Stimulated activated naive CD8-positive, alpha-beta T cell treated with anti-CD3 and anti-CD28 coated beads, Interleukin-15, Interleukin-2, amounts not matched to agents 100 ng/mL and 50 ng/mL, for 24 hours (primary cell): ENCODE results near the gene CHST13.

Experiments
- H3K27ac Mint-ChIP-seq: one replicate; pipeline ENCODE4 v1.8.0; 2021; ENCODE audit warnings: mild to moderate bottlenecking, mixed read lengths
- H3K27me3 Mint-ChIP-seq: one replicate; pipeline ENCODE4 v1.8.0; 2021; ENCODE audit warnings: mixed read lengths
- H3K36me3 Mint-ChIP-seq: one replicate; pipeline ENCODE4 v1.8.0; 2021; ENCODE audit warnings: low read depth, mixed read lengths
- H3K4me1 Mint-ChIP-seq: one replicate; pipeline ENCODE4 v1.8.0; 2021; ENCODE audit warnings: low read depth, mixed read lengths
- H3K4me3 Mint-ChIP-seq: one replicate; pipeline ENCODE4 v1.8.0; 2021; ENCODE audit warnings: mild to moderate bottlenecking, mixed read lengths
- H3K9me3 Mint-ChIP-seq: one replicate; pipeline ENCODE4 v1.8.0; 2021; ENCODE audit warnings: mixed read lengths

CHST13 gene

DNA sequence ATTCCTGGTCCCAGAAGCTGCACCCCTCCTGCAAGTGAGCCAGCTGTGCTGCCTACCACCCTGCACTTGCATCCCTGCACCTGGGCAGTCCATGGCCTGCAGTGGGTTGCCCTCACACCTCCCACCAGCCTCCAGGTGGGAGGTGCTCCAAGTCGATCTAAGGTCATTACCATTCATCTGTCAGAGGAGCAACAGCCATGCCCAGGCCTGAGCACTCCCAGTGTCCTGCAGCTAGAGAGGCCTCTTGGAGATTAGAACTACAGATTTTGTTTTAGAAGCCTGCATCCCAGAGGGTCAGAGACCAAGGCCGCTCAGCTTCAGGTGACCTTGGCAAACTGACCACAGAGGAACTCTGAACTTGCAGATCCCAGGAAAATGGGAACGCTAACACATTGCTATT lies 39.3 kb upstream of the CHST13 start:
- no peaks in the 10 kb centered on the region for H3K36me3 Mint-ChIP-seq
- peaks cover 12% of the 10 kb centered on the region for H3K4me1 Mint-ChIP-seq
- H3K9me3 Mint-ChIP-seq: no peaks in the 10 kb centered on the region
- no peak overlapping the region for H3K27ac Mint-ChIP-seq
- H3K4me3 Mint-ChIP-seq: no peak overlapping the region
- no peaks in the 10 kb centered on the region for H3K27me3 Mint-ChIP-seq

DNA sequence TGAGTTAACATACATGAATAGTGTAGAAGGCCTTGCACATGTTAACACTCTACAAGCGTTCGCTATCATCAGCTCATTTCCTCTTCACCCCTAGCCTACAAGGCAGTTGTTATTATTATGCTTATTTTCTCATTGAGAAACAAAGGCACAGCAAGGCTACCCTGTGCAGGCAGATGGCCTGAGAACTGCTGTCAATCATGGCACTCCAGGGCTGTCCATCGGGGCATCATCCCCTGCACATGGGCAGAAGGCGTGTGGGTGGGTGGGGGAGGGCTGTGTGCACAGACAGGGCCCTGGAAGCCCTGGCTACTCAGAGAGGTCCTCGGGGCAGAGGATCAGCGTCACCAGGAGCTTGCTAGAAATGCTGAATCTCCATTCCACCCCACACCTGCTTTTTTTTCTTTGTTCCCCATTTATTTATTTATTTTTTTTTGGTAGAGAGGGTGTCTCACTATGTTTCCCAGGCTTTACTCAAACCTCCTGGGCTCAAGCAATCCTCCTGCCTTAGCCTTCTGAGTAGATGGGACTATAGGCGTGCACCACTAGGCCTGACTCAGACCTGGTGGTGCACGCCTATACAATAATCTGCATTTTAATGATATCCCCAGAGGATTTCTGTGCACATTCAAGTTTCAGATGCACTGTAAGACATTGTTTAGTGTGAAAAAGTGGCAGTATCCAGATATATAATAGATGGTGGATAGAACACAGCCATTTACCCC lies 38.6 kb upstream of the CHST13 start:
- Mint-ChIP-seq H3K4me3 (no peak overlapping the region), H3K27ac (no peak overlapping the region), H3K9me3 (no peaks in the 10 kb centered on the region), H3K27me3 (no peaks in the 10 kb centered on the region), H3K4me1 (peaks cover 12% of the 10 kb centered on the region), H3K36me3 (no peaks in the 10 kb centered on the region)

DNA sequence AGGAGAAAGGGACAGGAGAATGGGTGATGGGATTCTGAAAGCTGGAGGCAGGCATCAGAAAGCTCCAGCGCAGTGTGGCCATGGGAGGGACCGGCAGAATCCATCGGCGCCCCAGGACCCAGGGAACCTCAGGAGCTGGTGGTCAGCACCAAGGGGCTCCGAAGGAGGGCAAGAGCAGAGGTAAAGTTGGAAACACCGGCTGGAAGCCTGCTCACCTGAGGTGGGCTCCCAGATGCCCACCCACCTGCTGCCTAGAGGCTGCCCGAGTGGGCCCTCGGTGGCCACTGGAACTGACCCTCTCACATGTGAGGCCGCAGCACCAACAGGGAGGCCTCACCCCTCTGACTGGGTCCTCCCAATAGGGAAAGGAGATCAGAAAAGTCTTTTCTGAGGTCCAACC lies 38.0 kb upstream of the CHST13 start:
- H3K27ac Mint-ChIP-seq: no peak overlapping the region
- no peaks in the 10 kb centered on the region for H3K27me3 Mint-ChIP-seq
- no peaks in the 10 kb centered on the region for H3K9me3 Mint-ChIP-seq
- H3K4me1 Mint-ChIP-seq: peaks cover 12% of the 10 kb centered on the region
- H3K36me3 Mint-ChIP-seq: no peaks in the 10 kb centered on the region
- H3K4me3 Mint-ChIP-seq: no peak overlapping the region

DNA sequence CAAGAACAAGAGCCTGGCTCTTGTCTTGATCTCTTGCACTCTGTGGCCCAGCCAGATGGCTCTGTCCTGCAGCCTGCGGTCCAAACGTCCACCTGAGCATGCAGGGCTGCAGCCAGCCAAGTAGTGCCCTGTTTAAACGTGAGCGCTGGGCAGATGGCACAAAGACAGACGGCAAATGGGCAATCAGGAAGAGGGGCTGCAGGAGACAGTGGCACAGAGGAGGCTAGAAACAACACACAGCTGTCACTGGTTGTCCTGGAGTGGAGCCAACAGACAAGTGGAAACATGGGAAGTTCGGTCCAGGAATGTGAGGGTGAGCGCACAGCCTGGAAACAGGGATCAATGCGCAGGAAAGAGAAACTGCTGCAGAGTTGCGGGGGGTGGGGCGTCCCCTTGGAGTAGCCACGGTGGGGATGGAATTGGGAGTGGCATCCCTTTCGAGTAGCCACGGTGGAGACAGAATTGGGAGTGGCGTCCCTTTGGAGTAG lies 37.6 kb upstream of the CHST13 start:
- peaks cover 12% of the 10 kb centered on the region for H3K4me1 Mint-ChIP-seq
- H3K36me3 Mint-ChIP-seq: no peaks in the 10 kb centered on the region
- H3K4me3 Mint-ChIP-seq: no peak overlapping the region
- peak overlapping the region; percentile 88 for H3K27ac Mint-ChIP-seq
- no peaks in the 10 kb centered on the region for H3K27me3 Mint-ChIP-seq
- H3K9me3 Mint-ChIP-seq: no peaks in the 10 kb centered on the region

DNA sequence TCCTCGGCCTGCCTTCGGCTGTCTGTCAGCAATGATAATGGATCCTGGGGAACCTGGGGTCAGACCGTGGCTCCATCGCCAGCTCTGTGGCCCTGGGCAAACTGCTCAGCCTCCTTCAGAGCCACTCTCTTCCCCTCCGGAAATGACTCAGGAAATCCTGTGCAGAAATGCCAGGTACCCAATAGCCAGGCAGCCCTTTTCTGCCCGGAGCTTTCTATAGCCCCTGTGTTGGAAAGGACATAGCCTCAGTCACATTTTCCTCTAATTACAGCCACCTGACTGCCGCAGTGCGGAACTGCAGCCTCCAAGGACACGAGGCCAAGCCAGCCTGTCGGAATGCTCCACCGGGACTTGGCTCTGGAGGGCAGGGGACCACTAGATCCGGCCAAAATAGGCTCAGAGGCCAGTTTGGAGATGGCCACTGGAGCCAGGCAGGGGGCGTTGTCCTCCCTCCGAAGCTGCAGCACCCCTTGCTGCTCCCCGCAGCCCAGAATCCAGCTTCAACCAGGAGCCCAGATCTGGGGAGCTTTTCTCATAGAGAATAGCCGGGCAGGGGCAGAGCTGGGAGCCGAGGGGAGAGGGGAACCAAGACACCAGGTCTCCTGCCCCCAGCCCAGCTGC lies 36.7 kb upstream of the CHST13 start:
- H3K27ac Mint-ChIP-seq: peak overlapping the region; percentile 88

DNA sequence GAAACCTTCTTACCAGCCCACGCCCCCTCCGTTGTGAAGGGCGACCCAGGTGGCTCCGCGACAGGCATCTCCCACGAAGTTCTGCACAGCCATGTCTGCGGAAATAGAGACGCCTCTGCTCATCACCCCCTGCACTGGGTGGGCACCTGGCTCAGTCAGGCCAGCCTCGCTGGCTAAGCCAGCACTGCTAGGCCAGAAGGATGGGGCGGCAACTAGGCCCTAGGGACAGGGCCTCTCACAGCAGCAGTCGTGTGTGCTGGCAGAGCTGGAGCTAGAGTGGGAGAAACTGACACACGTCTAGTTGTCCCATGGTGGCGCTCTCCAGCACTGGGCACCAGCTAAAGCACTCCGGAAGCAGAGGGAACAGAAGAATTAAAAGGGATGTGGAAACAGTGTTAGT lies 35.8 kb upstream of the CHST13 start:
- H3K27ac Mint-ChIP-seq: no peak overlapping the region

More for the DNA sequence above, 36.7 kb upstream of the CHST13 start:
- H3K4me3 Mint-ChIP-seq: no peak overlapping the region
- H3K27me3 Mint-ChIP-seq: no peaks in the 10 kb centered on the region
- no peaks in the 10 kb centered on the region for H3K36me3 Mint-ChIP-seq
- no peaks in the 10 kb centered on the region for H3K9me3 Mint-ChIP-seq
- H3K4me1 Mint-ChIP-seq: peaks cover 12% of the 10 kb centered on the region

DNA sequence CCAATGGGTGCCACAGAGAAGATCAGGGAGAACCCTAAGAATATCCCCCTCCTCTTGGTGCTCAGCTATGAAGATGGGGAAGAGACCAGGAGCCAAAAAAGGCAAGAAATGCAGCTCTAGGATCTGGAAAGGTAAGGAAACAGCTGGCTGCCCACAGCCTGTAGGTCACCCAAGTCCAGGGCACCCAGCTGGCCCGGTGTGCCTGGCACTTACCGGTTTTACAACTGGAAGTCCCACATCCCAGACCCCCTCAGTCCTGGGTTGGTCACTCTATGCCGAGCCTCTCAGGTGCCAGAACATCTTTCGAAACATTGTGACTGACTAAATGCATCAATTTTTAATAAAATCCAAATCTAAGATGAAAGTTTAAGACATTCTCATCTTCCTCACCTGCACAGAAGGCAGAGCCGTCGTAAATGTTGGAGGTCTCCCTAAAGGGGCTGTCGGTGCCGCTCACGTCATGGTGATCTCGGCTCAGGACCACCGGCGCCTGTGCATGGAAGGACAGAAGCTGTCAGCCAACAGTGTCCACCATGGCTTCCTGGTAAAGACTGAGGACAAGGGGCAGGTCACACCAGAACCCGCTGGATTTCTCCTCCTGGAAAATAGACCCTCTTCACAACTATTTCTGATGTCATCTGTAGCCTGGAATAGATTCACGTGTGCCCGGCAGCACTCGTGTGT lies 34.9 kb upstream of the CHST13 start:
- Mint-ChIP-seq H3K36me3 (no peaks in the 10 kb centered on the region), H3K9me3 (no peaks in the 10 kb centered on the region), H3K27me3 (no peaks in the 10 kb centered on the region), H3K4me1 (peaks cover 16% of the 10 kb centered on the region), H3K4me3 (no peak overlapping the region), H3K27ac (no peak overlapping the region)

More for the DNA sequence above, 35.8 kb upstream of the CHST13 start:
- no peak overlapping the region for H3K4me3 Mint-ChIP-seq
- peaks cover 12% of the 10 kb centered on the region for H3K4me1 Mint-ChIP-seq
- no peaks in the 10 kb centered on the region for H3K27me3 Mint-ChIP-seq
- no peaks in the 10 kb centered on the region for H3K9me3 Mint-ChIP-seq
- no peaks in the 10 kb centered on the region for H3K36me3 Mint-ChIP-seq

DNA sequence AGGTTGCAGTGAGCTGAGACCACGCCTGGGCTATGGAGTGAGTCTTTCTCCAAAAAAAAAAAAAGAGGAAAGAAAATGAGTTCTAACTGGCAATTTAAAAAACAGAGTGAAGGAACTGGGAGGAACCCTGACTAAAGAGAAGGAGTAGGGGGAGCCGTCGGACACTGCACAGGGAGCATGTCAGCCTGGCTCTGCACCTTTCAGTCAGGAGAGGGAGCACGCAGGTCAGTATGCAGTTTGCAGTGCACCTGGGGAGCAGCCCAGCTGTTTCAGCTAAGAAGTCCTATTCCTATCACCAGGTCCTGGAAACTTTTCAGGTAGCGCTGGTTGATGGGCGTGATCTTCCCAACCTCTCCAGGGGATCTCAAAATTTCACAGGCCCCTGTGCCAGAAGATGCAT lies 33.3 kb upstream of the CHST13 start:
- H3K27me3 Mint-ChIP-seq: no peaks in the 10 kb centered on the region
- H3K27ac Mint-ChIP-seq: no peak overlapping the region

DNA sequence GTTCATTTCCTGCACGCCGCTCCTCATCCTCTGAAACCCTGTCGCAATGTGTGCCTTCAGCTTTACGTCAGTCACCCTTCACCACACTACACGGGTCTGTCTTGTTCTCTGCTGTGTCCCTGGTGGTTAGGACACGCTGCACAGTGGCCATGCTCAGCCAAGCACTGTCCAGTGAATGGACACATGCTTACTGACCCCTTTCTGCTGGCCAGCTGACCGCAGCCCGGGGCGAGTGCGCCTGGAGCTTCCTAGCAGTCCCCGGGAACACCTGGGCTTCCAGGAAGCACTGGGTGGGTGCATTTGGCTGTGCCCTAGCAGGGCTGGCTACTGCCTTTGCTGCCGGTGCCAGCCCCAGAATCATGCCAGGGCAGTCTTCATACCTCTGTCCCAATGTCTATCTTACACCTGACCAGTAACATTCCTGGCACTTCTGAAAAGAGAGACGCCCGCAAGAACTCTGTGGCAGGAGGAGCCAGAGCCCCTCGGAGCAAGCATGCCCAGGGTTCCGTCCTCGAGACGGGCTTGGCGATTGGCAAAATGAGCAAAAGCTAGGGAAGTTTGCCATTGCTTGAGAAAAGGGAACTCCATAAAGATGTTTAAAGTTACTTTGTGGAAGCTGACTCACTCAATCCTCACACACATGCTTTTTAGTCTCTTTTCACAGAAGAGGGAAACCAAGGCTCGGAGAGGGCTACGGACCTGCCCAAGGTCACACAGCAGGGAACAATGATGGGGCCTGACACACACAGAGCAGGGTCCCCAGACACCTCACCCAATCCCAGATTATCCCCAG lies 32.5 kb upstream of the CHST13 start:
- no peaks in the 10 kb centered on the region for H3K9me3 Mint-ChIP-seq
- peaks cover 14% of the 10 kb centered on the region for H3K4me1 Mint-ChIP-seq
- H3K27ac Mint-ChIP-seq: no peak overlapping the region
- H3K4me3 Mint-ChIP-seq: no peak overlapping the region
- H3K27me3 Mint-ChIP-seq: no peaks in the 10 kb centered on the region
- no peaks in the 10 kb centered on the region for H3K36me3 Mint-ChIP-seq

More for the DNA sequence above, 33.3 kb upstream of the CHST13 start:
- no peaks in the 10 kb centered on the region for H3K9me3 Mint-ChIP-seq
- H3K4me3 Mint-ChIP-seq: no peak overlapping the region
- no peaks in the 10 kb centered on the region for H3K36me3 Mint-ChIP-seq
- H3K4me1 Mint-ChIP-seq: peaks cover 16% of the 10 kb centered on the region

DNA sequence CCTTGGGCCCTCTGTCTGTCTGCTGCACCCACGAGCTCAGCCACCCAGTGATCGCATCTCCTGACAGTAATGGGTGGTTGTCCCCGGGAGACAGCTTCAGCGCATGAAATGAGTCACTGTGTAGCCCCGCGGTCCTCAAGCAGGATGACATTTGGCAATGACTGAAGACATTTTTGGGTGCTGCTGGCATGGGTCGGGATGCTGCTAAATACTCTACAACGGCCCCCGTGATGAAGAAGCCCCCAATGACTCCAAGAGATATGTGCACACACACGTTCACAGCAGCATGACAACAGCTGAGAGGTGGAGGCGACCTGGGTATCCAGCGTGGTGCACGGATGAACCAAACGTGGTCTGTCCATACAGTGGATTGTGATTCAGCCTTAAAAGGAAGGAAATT lies 30.9 kb upstream of the CHST13 start:
- Mint-ChIP-seq H3K4me3 (no peak overlapping the region), H3K27me3 (no peaks in the 10 kb centered on the region), H3K36me3 (no peaks in the 10 kb centered on the region), H3K9me3 (no peaks in the 10 kb centered on the region), H3K4me1 (peaks cover 4% of the 10 kb centered on the region), H3K27ac (no peak overlapping the region)

DNA sequence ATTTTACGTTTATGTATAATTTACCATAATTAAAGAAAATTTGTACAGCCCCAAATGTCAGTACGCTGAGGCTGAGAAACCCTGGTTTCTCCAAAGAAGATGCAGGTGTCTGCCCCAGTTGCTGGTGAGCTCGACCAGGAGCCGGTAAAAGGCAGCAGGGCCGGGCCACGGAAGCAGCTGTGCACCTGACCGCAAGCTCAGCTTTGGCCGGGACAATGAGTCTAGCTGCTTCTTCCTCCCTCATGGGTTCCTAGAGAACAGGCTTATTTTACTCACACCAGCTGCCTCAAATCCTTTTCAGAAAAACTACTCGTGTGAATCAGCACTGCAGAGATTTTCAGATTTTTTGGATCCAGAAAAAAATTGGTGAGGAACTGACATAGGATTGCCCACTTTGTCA lies 30.2 kb upstream of the CHST13 start:
- H3K4me3 Mint-ChIP-seq: no peak overlapping the region
- no peak overlapping the region for H3K27ac Mint-ChIP-seq
- H3K4me1 Mint-ChIP-seq: peaks cover 5% of the 10 kb centered on the region
- H3K36me3 Mint-ChIP-seq: no peaks in the 10 kb centered on the region
- no peaks in the 10 kb centered on the region for H3K27me3 Mint-ChIP-seq
- no peaks in the 10 kb centered on the region for H3K9me3 Mint-ChIP-seq

DNA sequence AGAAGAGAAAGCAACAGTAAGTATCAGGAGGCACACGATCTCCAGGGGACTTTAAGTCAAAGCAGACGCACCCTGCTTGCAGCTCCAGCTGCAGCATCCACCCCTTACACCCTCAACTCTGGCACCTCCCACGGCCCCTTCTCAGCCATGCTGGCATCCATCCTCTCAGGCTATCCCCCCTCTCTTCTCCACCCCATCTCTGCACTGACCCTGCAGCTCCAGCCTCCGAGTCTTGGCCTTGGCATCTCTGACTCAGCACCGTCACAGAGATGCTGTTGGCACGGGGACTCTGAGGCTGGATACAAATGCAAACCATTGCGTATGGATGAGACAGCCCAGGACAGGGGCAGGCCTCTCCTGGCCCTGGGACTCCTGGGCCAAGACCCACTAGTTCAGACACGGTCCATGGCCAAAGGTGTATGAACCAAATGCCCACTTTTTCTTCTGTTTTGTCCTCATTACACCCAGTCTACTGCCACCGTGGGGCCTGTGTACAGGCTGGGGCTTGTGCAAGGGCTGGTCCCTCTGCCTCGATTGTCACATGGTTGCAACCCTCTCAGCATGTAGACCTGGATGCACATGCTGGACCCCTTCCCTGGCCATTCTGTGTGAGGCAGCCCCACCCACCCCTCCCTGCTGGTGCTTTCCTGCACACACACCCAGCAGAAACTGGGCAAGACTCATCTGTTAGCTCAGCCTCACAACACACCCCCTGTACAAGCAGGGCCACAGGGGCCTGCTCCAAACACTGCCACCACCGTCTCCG lies 29.6 kb upstream of the CHST13 start:
- H3K9me3 Mint-ChIP-seq: no peaks in the 10 kb centered on the region
- no peak overlapping the region for H3K27ac Mint-ChIP-seq
- no peak overlapping the region for H3K4me3 Mint-ChIP-seq
- peaks cover 6% of the 10 kb centered on the region for H3K4me1 Mint-ChIP-seq
- no peaks in the 10 kb centered on the region for H3K36me3 Mint-ChIP-seq
- no peaks in the 10 kb centered on the region for H3K27me3 Mint-ChIP-seq

DNA sequence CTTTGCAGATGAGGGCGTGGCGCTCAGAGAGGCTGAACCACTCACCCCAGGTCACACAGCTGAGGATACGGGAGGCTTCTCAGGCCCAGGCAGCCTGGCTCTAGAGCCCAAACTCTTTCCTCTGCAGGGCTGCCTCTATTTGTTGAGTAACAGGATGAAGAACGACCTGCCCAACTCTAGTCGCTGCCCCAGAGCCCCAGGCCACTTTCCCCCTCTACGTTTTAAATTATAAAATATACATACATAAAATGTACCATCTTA lies 29.1 kb upstream of the CHST13 start:
- H3K27ac Mint-ChIP-seq: no peak overlapping the region
- H3K27me3 Mint-ChIP-seq: no peaks in the 10 kb centered on the region

DNA sequence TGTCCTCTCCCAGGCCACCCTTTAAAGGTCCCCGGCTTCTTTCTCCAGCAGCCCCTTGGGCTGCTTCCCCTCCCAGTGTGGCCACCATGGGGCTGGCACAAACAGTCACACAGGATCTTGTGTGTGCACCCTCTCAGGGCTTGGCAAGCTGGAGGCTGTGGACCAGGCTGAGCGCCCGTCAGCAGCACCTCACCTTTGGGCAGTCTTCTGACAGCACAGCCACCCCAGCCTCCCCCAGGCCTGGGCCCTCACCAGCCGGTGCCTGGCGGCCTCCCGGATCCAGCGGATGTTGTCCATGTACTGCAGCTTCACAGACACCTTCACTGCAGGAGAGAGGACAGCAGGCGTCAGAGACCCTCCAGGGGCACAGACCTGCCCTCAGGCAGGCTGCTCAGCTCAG lies 28.2 kb upstream of the CHST13 start:
- H3K9me3 Mint-ChIP-seq: no peaks in the 10 kb centered on the region
- H3K27ac Mint-ChIP-seq: no peak overlapping the region
- H3K36me3 Mint-ChIP-seq: no peaks in the 10 kb centered on the region
- no peaks in the 10 kb centered on the region for H3K27me3 Mint-ChIP-seq
- H3K4me3 Mint-ChIP-seq: no peak overlapping the region
- H3K4me1 Mint-ChIP-seq: peaks cover 6% of the 10 kb centered on the region

More for the DNA sequence above, 29.1 kb upstream of the CHST13 start:
- H3K4me1 Mint-ChIP-seq: peaks cover 6% of the 10 kb centered on the region
- H3K4me3 Mint-ChIP-seq: no peak overlapping the region
- no peaks in the 10 kb centered on the region for H3K36me3 Mint-ChIP-seq
- no peaks in the 10 kb centered on the region for H3K9me3 Mint-ChIP-seq
